Uterus (tissue), 4 donors: ENCODE results near the gene NXF2. TPM values are rescaled to one million over a fixed set of nuclear protein-coding genes. Genes with fewer than 3 reads are reported as not detected.

ENCODE experiments used
- DNase-seq, 2 donors: peaks; one replicate each; pipeline ENCODE4 v3.0.0-alpha.2; 2019 to 2020
- H3K27ac ChIP-seq, 2 donors: fragments of 200-600 bp; sonication (generic); 1 replicate in 1 of 2; 2 replicates in 1 of 2; pipeline ENCODE4 v1.5.1; 2016 to 2018
- H3K27me3 ChIP-seq, 2 donors: fragments of 200-600 bp; sonication (generic); one replicate each; pipeline ENCODE4 v1.5.1; 2018 to 2019; ENCODE audit warnings: control low read depth in 1 of 2
- H3K36me3 ChIP-seq, 2 donors: fragments of 200-600 bp; sonication (generic); one replicate each; pipeline ENCODE4 v1.5.1; 2019; ENCODE audit warnings: control low read depth in 1 of 2
- H3K4me1 ChIP-seq, 2 donors: fragments of 200-600 bp; sonication (generic); one replicate each; pipeline ENCODE4 v1.5.1; 2018 to 2019; ENCODE audit warnings: control low read depth in 1 of 2
- H3K4me3 ChIP-seq, 2 donors: fragments of 200-600 bp; sonication (generic); 1 replicate in 1 of 2; 2 replicates in 1 of 2; pipeline ENCODE4 v1.5.1; 2018 to 2019; ENCODE audit warnings: mild to moderate bottlenecking in 1 of 2
- H3K9me3 ChIP-seq, 2 donors: fragments of 200-600 bp; sonication (generic); one replicate each; pipeline ENCODE4 v1.5.1; 2019; ENCODE audit warnings: control low read depth in 1 of 2
- POLR2A ChIP-seq, 2 donors: fragments of 450-650 bp; IDR thresholded peaks; one replicate each; pipeline ENCODE4 v1.6.1; 2016; ENCODE audit warnings: antibody characterized with exemption in 2 of 2, mild to moderate bottlenecking in 1 of 2, moderate library complexity in 1 of 2
- intact Hi-C: fragments of 100-400 bp; cut with DNase I; formaldehyde crosslinking; loops from one replicate; pipeline ENCODE4 v1.15.1; 2023; ENCODE audit warnings: low total_unique reads
- total RNA-seq, 4 donors: library from RNA; depleted of rRNA in 3 of 4; stranded (reverse); fragments of >200 nt in 3 of 4; gene quantifications; one replicate each; pipeline versions ENCODE4 v1.1.0 to v1.2.4, GENCODE V29; 2014 to 2023
- TF ChIP-seq, protein P1 (sequence below), 4 experiments: fragments of 200-600 bp in 2 of 4; fragments of 450-650 bp in 2 of 4; sonication (generic) in 2 of 4; IDR thresholded peaks; one replicate each; pipeline ENCODE4 v1.5.1; 2016 to 2019; ENCODE audit warnings: antibody characterized with exemption in 4 of 4, mild to moderate bottlenecking in 2 of 4, moderate library complexity in 1 of 4
- donor health status: DM: yes; HTN: yes; CAD: no.

NXF2 gene
- total RNA-seq, 4 donors from 2014 or later = not detected

DNA sequence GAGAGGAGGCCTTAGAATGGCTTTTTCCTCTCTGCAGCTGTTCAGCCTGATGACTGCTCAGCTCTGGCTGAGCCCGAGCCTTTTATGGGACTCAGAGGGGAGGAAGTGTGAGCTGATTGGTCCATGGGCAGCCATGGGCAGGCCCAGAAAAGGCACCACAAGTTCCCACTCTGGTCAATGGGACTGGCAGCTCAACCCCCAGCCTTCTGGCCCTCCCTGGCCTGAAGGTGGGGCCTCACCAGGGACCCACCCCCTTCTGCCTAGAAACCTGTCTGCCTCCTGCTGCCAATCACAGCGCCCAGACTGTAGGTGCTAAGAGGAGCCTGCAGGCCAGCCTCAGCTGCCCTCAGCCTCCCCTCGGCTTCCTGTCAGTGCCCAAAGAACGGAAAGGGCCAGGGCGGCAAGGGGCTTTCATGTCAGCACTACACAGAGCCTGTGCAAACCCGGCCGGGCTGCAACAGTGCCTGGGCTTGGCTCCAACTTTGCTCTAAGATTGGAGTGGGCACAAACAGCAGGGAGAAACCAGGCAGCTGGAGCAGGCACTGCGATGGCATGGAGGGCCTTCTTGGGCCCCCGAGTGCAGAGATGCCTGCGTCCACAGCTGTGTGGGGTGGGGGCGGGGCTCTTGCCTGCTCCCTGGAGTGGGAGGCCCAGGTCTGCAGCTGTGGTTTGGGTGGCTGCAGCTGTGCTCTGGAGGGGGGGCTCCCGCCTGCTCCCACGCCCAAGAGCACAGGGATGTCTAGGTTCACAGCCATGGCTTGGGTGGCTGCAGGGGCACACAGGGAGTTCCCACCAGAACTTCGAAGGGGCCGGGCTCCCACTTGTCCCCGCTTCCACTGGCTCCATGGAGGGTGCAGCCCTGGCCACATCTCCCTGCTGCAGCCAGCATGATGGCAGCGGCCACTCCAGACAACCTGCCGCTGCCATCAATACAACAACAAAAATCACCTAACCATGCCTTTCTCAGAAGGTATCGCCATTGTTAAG, 92.6 kb downstream of the NXF2 start:
- DNase-seq = no peak
- H3K27me3 ChIP-seq = no peaks in the 10 kb centered on the region
- H3K27ac ChIP-seq = no peak overlapping the region
- no peak overlapping the region for H3K4me3 ChIP-seq
- H3K9me3 ChIP-seq = no peaks in the 10 kb centered on the region
- H3K4me1 ChIP-seq = no peaks in the 10 kb centered on the region
- no peaks in the 10 kb centered on the region for H3K36me3 ChIP-seq
- intact Hi-C loops = no loop called here
- no peak for TF ChIP-seq POLR2A (IDR thresholded peaks at IDR 0.05)

DNA sequence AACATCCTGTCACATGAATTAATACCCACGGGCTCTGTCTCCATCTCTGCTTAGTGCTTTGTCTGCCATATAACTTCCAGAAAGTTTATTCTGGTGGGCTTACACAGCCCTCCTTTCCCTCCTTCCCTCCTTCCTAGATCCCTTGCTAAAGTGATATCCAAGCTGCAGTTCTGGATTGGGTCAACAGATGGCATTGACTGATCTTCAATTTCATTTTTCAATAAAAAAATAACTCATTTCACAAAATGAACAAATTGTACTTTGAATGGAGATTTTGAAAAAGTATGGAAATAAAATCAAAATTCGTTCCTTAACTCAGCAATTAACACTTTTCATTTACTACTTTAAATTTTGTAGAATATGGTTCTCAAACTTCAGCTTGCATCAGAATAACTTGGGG, 94.9 kb downstream of the NXF2 start:
- Histone ChIP-seq H3K27ac (no peak overlapping the region), H3K4me3 (no peak overlapping the region), H3K36me3 (no peaks in the 10 kb centered on the region), H3K9me3 (no peaks in the 10 kb centered on the region), H3K27me3 (no peaks in the 10 kb centered on the region), H3K4me1 (no peaks in the 10 kb centered on the region)
- no peak for TF ChIP-seq POLR2A (IDR thresholded peaks at IDR 0.05)
- TF ChIP-seq, protein P1, sequence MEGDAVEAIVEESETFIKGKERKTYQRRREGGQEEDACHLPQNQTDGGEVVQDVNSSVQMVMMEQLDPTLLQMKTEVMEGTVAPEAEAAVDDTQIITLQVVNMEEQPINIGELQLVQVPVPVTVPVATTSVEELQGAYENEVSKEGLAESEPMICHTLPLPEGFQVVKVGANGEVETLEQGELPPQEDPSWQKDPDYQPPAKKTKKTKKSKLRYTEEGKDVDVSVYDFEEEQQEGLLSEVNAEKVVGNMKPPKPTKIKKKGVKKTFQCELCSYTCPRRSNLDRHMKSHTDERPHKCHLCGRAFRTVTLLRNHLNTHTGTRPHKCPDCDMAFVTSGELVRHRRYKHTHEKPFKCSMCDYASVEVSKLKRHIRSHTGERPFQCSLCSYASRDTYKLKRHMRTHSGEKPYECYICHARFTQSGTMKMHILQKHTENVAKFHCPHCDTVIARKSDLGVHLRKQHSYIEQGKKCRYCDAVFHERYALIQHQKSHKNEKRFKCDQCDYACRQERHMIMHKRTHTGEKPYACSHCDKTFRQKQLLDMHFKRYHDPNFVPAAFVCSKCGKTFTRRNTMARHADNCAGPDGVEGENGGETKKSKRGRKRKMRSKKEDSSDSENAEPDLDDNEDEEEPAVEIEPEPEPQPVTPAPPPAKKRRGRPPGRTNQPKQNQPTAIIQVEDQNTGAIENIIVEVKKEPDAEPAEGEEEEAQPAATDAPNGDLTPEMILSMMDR (IDR thresholded peaks at IDR 0.05) = no peak
- intact Hi-C loops = no loop called here
- DNase-seq = no peak

DNA sequence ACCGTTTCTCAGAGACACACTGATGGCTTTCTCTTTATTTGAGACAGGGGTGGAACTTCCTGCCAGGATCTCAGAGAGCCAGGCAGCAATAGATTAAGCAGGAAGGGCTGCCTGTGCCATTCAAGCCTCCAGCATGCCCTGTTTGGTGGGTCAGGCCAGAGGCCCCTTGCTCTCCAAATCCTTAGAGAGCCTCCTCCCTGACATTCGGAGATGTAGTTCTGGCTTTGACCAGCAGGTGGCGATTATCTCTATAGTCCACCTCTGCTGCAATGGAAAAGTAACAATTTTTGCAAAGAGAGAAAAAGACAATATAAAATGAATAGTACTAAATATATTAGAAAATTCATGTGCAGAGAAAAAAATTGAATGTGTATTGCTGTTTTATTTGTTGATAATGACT, 98.9 kb downstream of the NXF2 start:
- DNase-seq = peak; percentile 45 to 61
- no peaks in the 10 kb centered on the region for H3K9me3 ChIP-seq
- intact Hi-C loops = no loop called here

More for the DNA sequence above, 98.9 kb downstream of the NXF2 start:
- H3K4me1 ChIP-seq = no peaks in the 10 kb centered on the region
- no peak overlapping the region for H3K4me3 ChIP-seq
- no peaks in the 10 kb centered on the region for H3K36me3 ChIP-seq
- H3K27me3 ChIP-seq = no peaks in the 10 kb centered on the region
- H3K27ac ChIP-seq = no peak overlapping the region
- no peak for TF ChIP-seq POLR2A (IDR thresholded peaks at IDR 0.05)
- TF ChIP-seq, protein P1 (IDR thresholded peaks at IDR 0.05) = peak; percentile 50 to 79 (median 63)

Other genes starting within 250 kb of the NXF2 start
- 10 to 100 TPM in 2 of 4 donors, 1 to 10 TPM in 1, under 1 TPM in 1; 0.51 to 42.9 (median 19.5) TPM for gene TCEAL2, start 121.5 kb upstream of the NXF2 start, total RNA-seq
- 10 to 100 TPM in 1 of 4 donors, 1 to 10 TPM in 1, not detected in 2; 2.1 to 13.6 TPM for gene TCEAL6, start 104.7 kb upstream of the NXF2 start, total RNA-seq
- 10 to 100 TPM in 1 of 4 donors, 1 to 10 TPM in 3; 3.8 to 38.2 (median 5.8) TPM for gene BEX5, start 91.2 kb upstream of the NXF2 start, total RNA-seq
- gene TCP11X1, start 31.9 kb upstream of the NXF2 start, total RNA-seq = not detected
- not detected for gene NXF2B, start 192.8 kb downstream of the NXF2 start, total RNA-seq
- under 1 TPM in 1 of 4 donors, not detected in 3; 0.48 TPM for gene TCP11X2, start 224.6 kb downstream of the NXF2 start, total RNA-seq